ENCODE data around the gene VPS36. TPM values are rescaled to one million over a fixed set of nuclear protein-coding genes. Genes with fewer than 3 reads are reported as not detected.

Gene VPS36
- total and polyA plus RNA-seq, 2 of the 13 experiments (the other 11 are each of a cell fraction or from before 2014, with no cell fraction given), result 17.2 to 22.4 TPM

- no peaks in the 10 kb centered on the region for H3K79me2 ChIP-seq (ENCODE audit: insufficient read depth, low read length)
- H2AFZ ChIP-seq (ENCODE audit: low read length), result no peak overlapping the region
- in situ Hi-C loops (cut with HindIII; ENCODE audit: extremely low pct_ligation_motif_present, low pct_unique_long_range_greater_than_20kb) (no loop called here), intact Hi-C loops (cut with micrococcal nuclease; ENCODE audit: unreplicated experiment) (no loop called here)
- no peak overlapping the region for H3K27ac ChIP-seq (ENCODE audit: extremely low read length, insufficient read depth, low read length)
- DNase-seq (ENCODE audit: low spot score) (no peak), ATAC-seq (no peak), FAIRE-seq (no peak)
- H3K4me1 ChIP-seq (ENCODE audit: insufficient read depth, low read length), result no peaks in the 10 kb centered on the region
- no peaks in the 10 kb centered on the region for H3K36me3 ChIP-seq (replicated peaks in 1 of 2; ENCODE audit: control insufficient read depth in 1 of 2, insufficient read depth in 2 of 2, low read length in 2 of 2)
- no peak for TF ChIP-seq SMYD3 (CRISPR knock-in tag; IDR thresholded peaks at IDR 0.05)
- TF ChIP-seq ZNF180 (CRISPR knock-in tag; IDR thresholded peaks at IDR 0.05; ENCODE audit: borderline replicate concordance, low read depth), result no peak
- no peaks in the 10 kb centered on the region for H4K20me1 ChIP-seq (ENCODE audit: insufficient read depth, low read length)
- no peak overlapping the region for H3K9ac ChIP-seq (ENCODE audit: insufficient read depth, low read depth, low read length)
- ChIA-PET CTCF (ENCODE audit: low intra/inter-chr PET ratio, low total read pairs) (no interaction called here), POLR2A (no interaction called here)
- H3K4me2 ChIP-seq (ENCODE audit: low read depth, low read length), result no peak overlapping the region
- no peaks in the 10 kb centered on the region for H3K9me3 ChIP-seq (ENCODE audit: low read length)
- H3K27me3 ChIP-seq (ENCODE audit: control insufficient read depth in 1 of 2, insufficient read depth in 2 of 2, low read length in 2 of 2), result peaks cover 0 to 11% of the 10 kb centered on the region in 2 experiments; a peak in 3 of 5 replicates
- WGBS (ENCODE audit: low lambda C conversion rate), result 2% methylated on average over 2 of the region's 2 CpGs
- no TSS peak for BruUV-seq (replicated peaks)
- H3K4me3 ChIP-seq (replicated peaks in 1 of 3; ENCODE audit: insufficient read depth in 1 of 3, low read depth in 2 of 3, low read length in 3 of 3), result no peak overlapping the region
These were observed 51.4 kb downstream of the VPS36 start for GRCh38 chr13:52399046-52399445.

- Histone ChIP-seq H4K20me1 (ENCODE audit: insufficient read depth, low read length) (no peaks in the 10 kb centered on the region), H3K79me2 (ENCODE audit: insufficient read depth, low read length) (no peaks in the 10 kb centered on the region), H3K36me3 (replicated peaks in 1 of 2; ENCODE audit: control insufficient read depth in 1 of 2, insufficient read depth in 2 of 2, low read length in 2 of 2) (no peaks in the 10 kb centered on the region), H3K27me3 (ENCODE audit: control insufficient read depth in 1 of 2, insufficient read depth in 2 of 2, low read length in 2 of 2) (peaks cover 1 to 14% of the 10 kb centered on the region in 2 experiments; a peak in 3 of 5 replicates), H2AFZ (ENCODE audit: low read length) (no peak overlapping the region), H3K9ac (ENCODE audit: insufficient read depth, low read depth, low read length) (no peak overlapping the region), H3K27ac (ENCODE audit: extremely low read length, insufficient read depth, low read length) (no peak overlapping the region), H3K4me1 (ENCODE audit: insufficient read depth, low read length) (no peaks in the 10 kb centered on the region), H3K9me3 (ENCODE audit: low read length) (no peaks in the 10 kb centered on the region), H3K4me3 (replicated peaks in 1 of 3; ENCODE audit: insufficient read depth in 1 of 3, low read depth in 2 of 3, low read length in 3 of 3) (no peak overlapping the region), H3K4me2 (ENCODE audit: low read depth, low read length) (no peak overlapping the region)
- ATAC-seq (no peak), DNase-seq (ENCODE audit: low spot score) (no peak), FAIRE-seq (no peak)
- WGBS (ENCODE audit: low lambda C conversion rate), result 20% methylated on average over 4 of the region's 4 CpGs
- in situ Hi-C loops (cut with HindIII; ENCODE audit: extremely low pct_ligation_motif_present, low pct_unique_long_range_greater_than_20kb), result no loop called here
- ChIA-PET POLR2A (no interaction called here), CTCF (ENCODE audit: low intra/inter-chr PET ratio, low total read pairs) (no interaction called here)
- no TSS peak for BruUV-seq (replicated peaks)
- intact Hi-C loops (cut with micrococcal nuclease; ENCODE audit: unreplicated experiment), result no loop called here
- TF ChIP-seq PAX8 (CRISPR knock-in tag; IDR thresholded peaks at IDR 0.05; ENCODE audit: borderline replicate concordance), result no peak
- no peak for TF ChIP-seq EEA1 (CRISPR knock-in tag; IDR thresholded peaks at IDR 0.05; ENCODE audit: borderline replicate concordance)
- TF ChIP-seq SRSF9 (IDR thresholded peaks at IDR 0.05; ENCODE audit: borderline replicate concordance, insufficient read depth, low read depth, low read length, poor library complexity, severe bottlenecking), result no peak
- no peak for TF ChIP-seq ZNF614 (CRISPR knock-in tag; IDR thresholded peaks at IDR 0.05; ENCODE audit: borderline replicate concordance)
- TF ChIP-seq GABPB1 (CRISPR knock-in tag; IDR thresholded peaks at IDR 0.05), result no peak
- TF ChIP-seq ZNF570 (CRISPR knock-in tag; IDR thresholded peaks at IDR 0.05; ENCODE audit: borderline replicate concordance), result no peak
- no peak for TF ChIP-seq NR2C2 (CRISPR knock-in tag; IDR thresholded peaks at IDR 0.05; ENCODE audit: borderline replicate concordance)
- no peak for TF ChIP-seq CBFB (CRISPR knock-in tag; IDR thresholded peaks at IDR 0.05)
- no peak for TF ChIP-seq CTCF (CRISPR knock-in tag; IDR thresholded peaks at IDR 0.05)
- TF ChIP-seq HINFP (CRISPR knock-in tag; IDR thresholded peaks at IDR 0.05; ENCODE audit: low read depth), result no peak
- no peak for TF ChIP-seq FLYWCH1 (CRISPR knock-in tag; IDR thresholded peaks at IDR 0.05)
- TF ChIP-seq ZNF326 (CRISPR knock-in tag; IDR thresholded peaks at IDR 0.05; ENCODE audit: borderline replicate concordance), result no peak
- no peak for TF ChIP-seq SOX13 (IDR thresholded peaks at IDR 0.05)
- TF ChIP-seq SOX13 (CRISPR knock-in tag; conservative IDR thresholded peaks at IDR 0.05 in 1 of 2, IDR thresholded peaks at IDR 0.05 in 1 of 2), result no peak
- no peak for TF ChIP-seq RFXAP (CRISPR knock-in tag; IDR thresholded peaks at IDR 0.05; ENCODE audit: borderline replicate concordance)
These were observed 54.7 kb downstream of the VPS36 start for GRCh38 chr13:52395704-52396103.

Measured in HepG2 (cell line).